GM23248 (cell line): ENCODE data around the gene ANKRD13D.

Experiments
- EZH2 ChIP-seq: fragments of 200-600 bp; sonication (generic); IDR thresholded peaks from 2 replicates; pipeline ENCODE4 v1.6.1; 2018; ENCODE audit warnings: antibody characterized with exemption, mild to moderate bottlenecking; ENCODE audit not compliant: insufficient read depth, poor library complexity, severe bottlenecking
- EZH2phosphoT487 ChIP-seq: fragments of 200-600 bp; sonication (generic); IDR thresholded peaks from 2 replicates; pipeline ENCODE4 v1.6.1; 2018; ENCODE audit warnings: antibody characterized with exemption, moderate library complexity, mild to moderate bottlenecking, low read depth; ENCODE audit not compliant: insufficient read depth

DNA sequence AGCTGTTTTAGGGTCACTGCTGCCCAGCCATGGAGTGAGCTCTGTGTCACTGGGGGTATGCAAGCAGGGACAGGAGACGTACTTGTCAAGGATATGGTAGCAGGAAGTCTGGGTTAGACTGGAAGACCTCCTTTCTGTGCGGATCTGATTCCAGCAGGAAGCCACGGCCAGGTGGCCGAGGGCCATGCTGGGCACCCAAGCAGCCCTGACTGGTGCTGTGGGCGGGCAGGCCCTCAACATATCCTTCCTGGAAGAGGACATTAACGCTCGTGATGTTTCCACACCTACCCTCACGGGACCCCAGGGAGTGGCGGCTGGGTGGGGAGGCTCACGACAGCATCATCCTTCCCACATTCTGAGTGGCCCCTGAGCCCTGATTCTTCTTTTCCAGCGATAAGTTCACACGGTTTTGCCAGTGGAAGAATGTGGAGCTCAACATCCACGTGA lies 8.7 kb upstream of the ANKRD13D start:
- TF ChIP-seq EZH2phosphoT487: no peak
- TF ChIP-seq EZH2: no peak
